HUES48 (cell line): ENCODE results near the gene CYREN.

Experiments
- H3K27ac ChIP-seq: one replicate; pipeline ENCODE4 v1.7.0; 2013; ENCODE audit warnings: low read depth, low read length, inconsistent platforms
- H3K27me3 ChIP-seq: 2 replicates; pipeline ENCODE4 v1.6.1; 2013; ENCODE audit warnings: mild to moderate bottlenecking, low read length; ENCODE audit not compliant: control insufficient read depth, insufficient read depth
- H3K36me3 ChIP-seq: 2 replicates; pipeline ENCODE4 v1.6.1; 2013; ENCODE audit warnings: low read length; ENCODE audit not compliant: control insufficient read depth, insufficient read depth
- H3K4me1 ChIP-seq: 2 replicates; pipeline ENCODE4 v1.6.1; 2013; ENCODE audit warnings: mild to moderate bottlenecking, low read length; ENCODE audit not compliant: control insufficient read depth, insufficient read depth
- H3K4me3 ChIP-seq: 2 replicates; pipeline ENCODE4 v1.5.1; 2013; ENCODE audit warnings: mild to moderate bottlenecking, low read depth, low read length
- H3K9ac ChIP-seq: 2 replicates; pipeline ENCODE4 v1.6.1; 2013; ENCODE audit warnings: mild to moderate bottlenecking, low read depth, low read length, moderate library complexity
- H3K9me3 ChIP-seq: 2 replicates; pipeline ENCODE4 v1.6.1; 2013; ENCODE audit warnings: low read length; ENCODE audit not compliant: control insufficient read depth, insufficient read depth

The CYREN gene

GRCh38 chr7:135166338-135166990 lies 4.0 kb downstream of the CYREN start:
- Histone ChIP-seq H3K4me3 (no peak overlapping the region), H3K36me3 (peaks cover 47% of the 10 kb centered on the region), H3K9me3 (no peaks in the 10 kb centered on the region), H3K27me3 (no peaks in the 10 kb centered on the region), H3K9ac (no peak overlapping the region), H3K27ac (no peak overlapping the region), H3K4me1 (peaks cover 9% of the 10 kb centered on the region)

- no peaks in the 10 kb centered on the region for H3K9me3 ChIP-seq
- H3K27ac ChIP-seq: no peak overlapping the region
- no peak overlapping the region for H3K9ac ChIP-seq
- H3K4me1 ChIP-seq: peaks cover 10% of the 10 kb centered on the region
- H3K36me3 ChIP-seq: peaks cover 47% of the 10 kb centered on the region
- no peaks in the 10 kb centered on the region for H3K27me3 ChIP-seq
- no peak overlapping the region for H3K4me3 ChIP-seq
These were observed 4.6 kb downstream of the CYREN start for GRCh38 chr7:135165862-135166261.

- H3K36me3 ChIP-seq: peaks cover 47% of the 10 kb centered on the region
These were observed 6.0 kb downstream of the CYREN start for GRCh38 chr7:135164357-135165061.

GRCh38 chr7:135162382-135163001 lies 8.0 kb downstream of the CYREN start:
- Histone ChIP-seq H3K9me3 (0 out of 2 replicates have a peak, but pooled peaks cover under 1% of the 10 kb centered on the region), H3K4me3 (no peak overlapping the region), H3K4me1 (peaks cover 12% of the 10 kb centered on the region), H3K27me3 (no peaks in the 10 kb centered on the region), H3K27ac (no peak overlapping the region), H3K9ac (no peak overlapping the region), H3K36me3 (peaks cover 33% of the 10 kb centered on the region)

More at GRCh38 chr7:135164357-135165061, 6.0 kb downstream of the CYREN start:
- H3K27ac ChIP-seq: no peak overlapping the region
- H3K4me1 ChIP-seq: peaks cover 16% of the 10 kb centered on the region
- no peaks in the 10 kb centered on the region for H3K27me3 ChIP-seq
- H3K9me3 ChIP-seq: no peaks in the 10 kb centered on the region
- H3K4me3 ChIP-seq: no peak overlapping the region
- no peak overlapping the region for H3K9ac ChIP-seq

GRCh38 chr7:135161669-135162068 lies 8.8 kb downstream of the CYREN start:
- Histone ChIP-seq H3K9ac (no peak overlapping the region), H3K9me3 (peaks cover 7% of the 10 kb centered on the region; the same call in 1 of the 2 replicates), H3K27ac (no peak overlapping the region), H3K4me1 (peaks cover 12% of the 10 kb centered on the region), H3K4me3 (no peak overlapping the region), H3K27me3 (no peaks in the 10 kb centered on the region), H3K36me3 (peaks cover 25% of the 10 kb centered on the region)

DNA sequence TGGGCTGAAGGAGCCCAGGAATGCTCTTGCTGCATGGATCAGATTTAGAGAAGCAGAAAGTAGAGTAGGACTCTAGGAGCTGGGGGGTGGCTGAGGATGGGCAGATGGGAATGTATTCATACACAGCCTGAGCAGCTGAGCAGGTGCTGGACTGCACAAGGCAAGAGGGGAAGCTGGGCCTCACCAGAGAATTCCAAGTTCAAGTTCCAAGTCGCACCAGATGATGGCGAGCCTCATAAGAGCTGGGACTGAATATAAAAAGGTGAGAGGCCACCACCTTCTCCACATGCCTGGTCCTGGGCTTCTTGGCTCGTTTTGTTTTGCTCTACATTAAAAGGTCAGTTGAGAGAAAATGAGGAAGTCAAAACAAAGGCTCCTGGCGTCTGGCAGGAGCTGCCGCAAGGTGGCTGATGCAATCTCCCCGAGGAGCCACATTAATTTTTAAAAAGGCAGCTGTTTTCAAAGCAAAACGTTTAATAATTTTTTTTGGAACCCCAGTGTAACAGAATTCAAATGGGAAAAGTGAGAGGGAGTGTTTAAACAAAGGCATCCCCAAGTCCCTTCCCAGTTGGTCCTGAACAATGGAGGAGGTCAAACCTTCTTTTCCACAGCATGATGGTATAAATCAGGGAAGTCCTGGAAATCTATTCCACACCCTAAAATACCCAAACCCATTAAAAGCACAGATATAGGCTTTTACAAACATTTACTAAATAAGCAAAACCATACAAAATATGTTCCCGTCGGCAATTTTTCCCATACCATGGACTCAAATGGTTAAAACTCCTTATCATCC lies 9.5 kb downstream of the CYREN start:
- Histone ChIP-seq H3K27ac (peak overlapping the region; percentile 38), H3K4me1 (peaks cover 12% of the 10 kb centered on the region), H3K4me3 (no peak overlapping the region), H3K9me3 (peaks cover 13% of the 10 kb centered on the region; the same call in 1 of the 2 replicates), H3K36me3 (peaks cover 19% of the 10 kb centered on the region), H3K9ac (no peak overlapping the region; the same call in 1 of the 2 replicates), H3K27me3 (no peaks in the 10 kb centered on the region)

- no peaks in the 10 kb centered on the region for H3K27me3 ChIP-seq
- H3K4me1 ChIP-seq: peaks cover 12% of the 10 kb centered on the region
- peak overlapping the region; percentile 51 for H3K27ac ChIP-seq
- H3K36me3 ChIP-seq: peaks cover 11% of the 10 kb centered on the region; the same call in 1 of the 2 replicates
- peaks cover 19% of the 10 kb centered on the region; the same call in 1 of the 2 replicates for H3K9me3 ChIP-seq
- no peak overlapping the region for H3K9ac ChIP-seq
- no peak overlapping the region for H3K4me3 ChIP-seq
These were observed 10.2 kb downstream of the CYREN start for GRCh38 chr7:135160098-135160857.

GRCh38 chr7:135159359-135160085 lies 11.0 kb downstream of the CYREN start:
- no peak overlapping the region for H3K4me3 ChIP-seq
- 0 out of 2 replicates have a peak, but pooled peaks cover 3% of the 10 kb centered on the region for H3K36me3 ChIP-seq
- H3K9me3 ChIP-seq: peaks cover 19% of the 10 kb centered on the region; the same call in 1 of the 2 replicates
- H3K27me3 ChIP-seq: no peaks in the 10 kb centered on the region
- H3K9ac ChIP-seq: no peak overlapping the region
- peak overlapping the region; percentile 51 for H3K27ac ChIP-seq
- H3K4me1 ChIP-seq: peaks cover 12% of the 10 kb centered on the region

DNA sequence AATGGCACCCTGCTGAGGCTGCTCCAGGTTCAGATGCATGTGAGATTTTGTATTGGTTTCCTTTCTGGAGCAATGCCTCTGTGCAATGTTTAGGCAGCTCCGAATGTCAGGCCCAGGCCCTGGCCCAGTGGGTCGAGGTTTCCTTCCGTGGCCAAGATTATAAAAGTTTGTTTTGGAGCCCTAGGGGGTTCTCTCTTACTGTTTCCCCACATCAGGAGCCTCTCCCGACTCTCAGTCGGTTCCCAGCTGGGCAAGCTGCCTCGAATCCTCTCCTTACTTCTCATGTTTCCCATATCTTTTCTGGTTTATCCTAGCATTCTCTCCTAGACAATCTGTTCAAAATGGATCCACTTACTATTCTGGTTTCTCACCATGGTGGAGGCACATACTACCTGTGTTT lies 11.6 kb downstream of the CYREN start:
- Histone ChIP-seq H3K27me3 (no peaks in the 10 kb centered on the region), H3K27ac (no peak overlapping the region), H3K36me3 (no peaks in the 10 kb centered on the region), H3K9me3 (peaks cover 19% of the 10 kb centered on the region; the same call in 1 of the 2 replicates), H3K4me1 (peaks cover 12% of the 10 kb centered on the region), H3K4me3 (no peak overlapping the region), H3K9ac (no peak overlapping the region)
